Hematopoietic multipotent progenitor cell treated with erythropoietin and hydrocortisone succinate and interleukin-3 and kit ligand, for 8 days (in vitro differentiated cells): ENCODE measurements around the gene GAL3ST3.
"Not testable (repeated sequence)": the region's sequence is repeated elsewhere in the genome, so short reads cannot be mapped to it uniquely, and the experiment has no call there.

Experiments used
- DNase-seq: peaks from one replicate; pipeline ENCODE4 v3.0.0-alpha.2; 2015

The GAL3ST3 gene, protein sequence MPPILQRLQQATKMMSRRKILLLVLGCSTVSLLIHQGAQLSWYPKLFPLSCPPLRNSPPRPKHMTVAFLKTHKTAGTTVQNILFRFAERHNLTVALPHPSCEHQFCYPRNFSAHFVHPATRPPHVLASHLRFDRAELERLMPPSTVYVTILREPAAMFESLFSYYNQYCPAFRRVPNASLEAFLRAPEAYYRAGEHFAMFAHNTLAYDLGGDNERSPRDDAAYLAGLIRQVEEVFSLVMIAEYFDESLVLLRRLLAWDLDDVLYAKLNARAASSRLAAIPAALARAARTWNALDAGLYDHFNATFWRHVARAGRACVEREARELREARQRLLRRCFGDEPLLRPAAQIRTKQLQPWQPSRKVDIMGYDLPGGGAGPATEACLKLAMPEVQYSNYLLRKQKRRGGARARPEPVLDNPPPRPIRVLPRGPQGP

DNA sequence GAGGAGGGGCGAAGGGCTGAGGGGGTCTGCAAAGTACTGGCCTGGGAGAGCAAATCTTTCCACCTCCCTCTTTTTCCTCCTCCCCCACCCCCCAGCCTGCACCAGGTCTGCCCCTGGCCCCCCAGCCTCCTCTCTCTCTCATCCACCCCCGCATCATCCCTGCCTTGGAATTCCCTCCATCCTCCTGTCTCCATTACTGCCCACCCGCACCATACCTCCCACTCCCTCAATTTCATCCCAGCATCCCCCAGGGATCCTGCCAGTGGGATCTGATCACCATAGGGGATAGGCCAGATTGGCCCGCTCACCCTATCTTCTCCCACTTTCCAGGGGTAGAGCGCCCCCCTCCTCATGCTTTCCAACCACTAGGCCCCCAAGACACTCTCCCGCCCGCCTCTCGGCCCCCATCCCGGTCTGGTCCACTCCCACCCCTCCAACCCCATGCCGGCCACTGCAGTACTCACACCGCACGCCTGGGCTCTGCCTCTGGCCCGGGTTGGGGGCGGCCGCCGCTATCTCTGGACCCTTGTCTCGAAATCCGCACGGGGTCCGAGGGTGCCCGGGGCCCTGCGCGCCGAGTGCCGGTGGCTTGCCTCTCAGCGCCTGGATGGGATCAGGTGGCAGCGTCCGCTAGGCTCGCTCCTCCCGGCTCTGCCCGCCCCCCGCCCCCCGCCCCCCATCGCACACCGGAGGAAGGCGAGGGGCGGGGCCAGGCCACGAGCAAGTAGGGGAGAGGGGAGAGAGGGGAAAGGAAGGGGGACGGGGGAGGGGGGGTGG lies at the start of gene GAL3ST3:
Gene GAL3ST3 (minus strand): TSS at position 615 of the 777 bp plus-strand sequence. CDS start 3,746 bp downstream, outside the sequence.
- no peak for DNase-seq

DNA sequence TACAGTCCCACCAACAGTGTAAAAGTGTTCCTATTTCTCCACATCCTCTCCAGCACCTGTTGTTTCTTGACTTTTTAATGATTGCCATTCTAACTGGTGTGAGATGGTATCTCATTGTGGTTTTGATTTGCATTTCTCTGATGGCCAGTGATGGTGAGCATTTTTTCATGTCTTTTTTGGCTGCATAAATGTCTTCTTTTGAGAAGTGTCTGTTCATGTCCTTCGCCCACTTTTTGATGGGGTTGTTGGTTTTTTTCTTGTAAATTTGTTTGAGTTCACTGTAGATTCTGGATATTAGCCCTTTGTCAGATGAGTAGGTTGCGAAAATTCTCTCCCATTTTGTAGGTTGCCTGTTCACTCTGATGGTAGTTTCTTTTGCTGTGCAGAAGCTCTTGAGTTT lies 43.2 kb upstream of the GAL3ST3 start:
- not testable (repeated sequence) for DNase-seq

DNA sequence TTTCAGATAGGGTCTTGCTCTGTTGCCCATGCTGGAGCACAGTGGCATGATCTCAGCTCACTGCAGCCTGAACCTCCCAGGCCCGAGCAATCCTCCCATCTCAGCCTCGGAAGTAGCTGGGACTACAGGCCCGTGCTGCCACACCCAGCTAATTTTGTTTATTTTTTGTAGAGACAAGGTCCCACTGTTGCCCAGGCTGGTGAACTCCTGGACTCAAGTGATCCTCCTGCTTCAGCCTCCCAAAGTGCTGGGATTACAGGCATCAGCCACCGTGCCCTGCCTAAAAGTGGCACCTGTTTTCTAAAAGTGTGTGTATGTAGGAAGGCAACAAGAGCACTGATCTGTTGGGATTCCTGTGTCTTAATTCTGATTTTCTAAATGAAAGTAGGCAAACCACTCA lies 41.3 kb upstream of the GAL3ST3 start:
- DNase-seq: no peak

GRCh38 chr11:66089067-66089466 lies 40.1 kb upstream of the GAL3ST3 start:
- DNase-seq: no peak

DNA sequence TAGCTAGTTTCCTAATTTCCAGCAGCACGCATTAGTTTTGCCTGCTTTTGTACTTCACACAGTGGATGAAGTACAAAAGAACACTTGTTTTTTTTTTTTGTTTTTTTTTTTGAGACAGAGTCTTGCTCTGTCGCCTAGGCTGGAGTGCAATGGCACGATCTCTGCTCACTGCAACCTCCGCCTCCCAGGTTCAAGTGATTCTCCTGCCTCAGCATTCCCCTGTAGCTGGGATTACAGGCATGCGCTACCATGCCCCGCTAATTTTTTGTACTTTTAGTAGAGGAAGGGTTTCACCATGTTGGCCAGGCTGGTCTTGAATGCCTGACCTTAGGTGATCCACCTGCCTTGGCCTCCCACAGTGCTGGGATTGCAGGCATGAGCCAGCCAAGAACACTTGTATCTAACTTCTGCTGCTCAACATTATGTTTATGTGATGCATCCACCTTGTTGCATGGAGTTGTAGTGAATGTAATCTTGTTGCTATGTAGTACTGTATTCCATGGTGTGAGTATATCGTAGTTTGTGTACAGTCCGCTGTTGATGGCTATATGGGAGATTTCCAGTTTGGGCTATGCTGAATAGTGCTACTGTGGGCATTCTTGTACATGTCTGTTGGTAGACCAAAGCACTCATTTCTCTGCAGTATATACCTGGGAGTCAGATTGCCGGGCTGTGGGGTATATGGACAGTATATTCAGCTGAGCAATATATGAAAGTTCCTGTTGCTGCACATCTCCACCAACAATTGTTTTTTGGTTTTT lies 38.4 kb upstream of the GAL3ST3 start:
- no peak for DNase-seq

- DNase-seq: no peak
Measured at GRCh38 chr11:66084821-66085475, 36.0 kb upstream of the GAL3ST3 start.

- no peak for DNase-seq
Measured at GRCh38 chr11:66083767-66084166, 34.8 kb upstream of the GAL3ST3 start.

DNA sequence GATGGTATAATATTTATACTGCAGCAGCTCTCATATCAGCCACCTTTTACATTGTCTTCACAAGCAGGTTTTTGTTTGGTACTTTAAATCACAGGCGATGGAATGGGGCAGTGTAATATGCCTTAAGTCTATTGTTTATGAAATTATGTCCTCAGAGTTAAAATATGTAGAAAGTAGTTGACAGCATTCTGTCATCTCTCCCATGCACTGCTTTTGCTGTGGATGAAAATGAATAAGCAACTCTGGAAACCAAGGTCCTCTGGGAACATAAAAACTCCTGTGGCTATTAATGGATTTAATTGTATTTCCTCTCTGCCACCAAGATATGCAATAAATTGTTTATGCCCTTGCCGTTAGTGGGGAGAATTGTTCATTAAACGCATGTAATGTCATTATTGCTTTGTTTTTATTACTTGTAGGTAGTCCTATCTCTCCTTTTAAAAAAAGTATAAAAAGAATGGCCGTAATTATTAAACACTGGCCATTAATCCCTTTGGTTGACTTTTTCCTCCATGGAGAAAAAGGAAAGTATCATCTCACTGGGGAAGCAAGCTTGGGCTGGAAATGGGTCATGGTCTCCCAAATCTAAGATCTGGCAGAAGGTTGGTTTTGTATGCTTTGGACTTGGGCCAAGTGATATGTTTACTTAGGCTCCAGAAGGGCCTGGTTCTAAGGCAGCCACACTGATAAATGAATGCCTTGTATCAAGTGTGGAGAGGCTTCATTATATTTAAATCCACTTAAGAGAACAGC lies 34.2 kb upstream of the GAL3ST3 start:
- peak; percentile 72 for DNase-seq

DNA sequence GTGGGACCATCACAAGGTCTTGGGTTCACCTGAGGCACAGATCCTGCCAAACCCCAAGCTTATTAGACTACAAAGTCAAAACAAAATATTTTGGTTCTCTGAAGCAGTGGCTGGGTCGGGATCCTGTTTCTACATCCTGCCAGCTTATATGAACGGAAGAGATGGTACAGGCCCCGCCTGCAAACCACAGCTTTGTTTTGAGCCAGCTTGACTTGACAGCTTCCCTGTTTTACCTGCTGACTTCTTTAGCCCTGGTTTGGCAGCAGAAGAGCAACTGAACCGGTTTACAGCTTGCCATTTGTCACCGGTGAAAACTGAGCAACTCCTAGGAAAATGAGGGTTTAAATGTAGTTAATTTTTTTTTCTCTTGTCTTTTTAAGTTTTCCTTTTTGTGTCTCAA lies 32.5 kb upstream of the GAL3ST3 start:
- DNase-seq: peak; percentile 67

DNA sequence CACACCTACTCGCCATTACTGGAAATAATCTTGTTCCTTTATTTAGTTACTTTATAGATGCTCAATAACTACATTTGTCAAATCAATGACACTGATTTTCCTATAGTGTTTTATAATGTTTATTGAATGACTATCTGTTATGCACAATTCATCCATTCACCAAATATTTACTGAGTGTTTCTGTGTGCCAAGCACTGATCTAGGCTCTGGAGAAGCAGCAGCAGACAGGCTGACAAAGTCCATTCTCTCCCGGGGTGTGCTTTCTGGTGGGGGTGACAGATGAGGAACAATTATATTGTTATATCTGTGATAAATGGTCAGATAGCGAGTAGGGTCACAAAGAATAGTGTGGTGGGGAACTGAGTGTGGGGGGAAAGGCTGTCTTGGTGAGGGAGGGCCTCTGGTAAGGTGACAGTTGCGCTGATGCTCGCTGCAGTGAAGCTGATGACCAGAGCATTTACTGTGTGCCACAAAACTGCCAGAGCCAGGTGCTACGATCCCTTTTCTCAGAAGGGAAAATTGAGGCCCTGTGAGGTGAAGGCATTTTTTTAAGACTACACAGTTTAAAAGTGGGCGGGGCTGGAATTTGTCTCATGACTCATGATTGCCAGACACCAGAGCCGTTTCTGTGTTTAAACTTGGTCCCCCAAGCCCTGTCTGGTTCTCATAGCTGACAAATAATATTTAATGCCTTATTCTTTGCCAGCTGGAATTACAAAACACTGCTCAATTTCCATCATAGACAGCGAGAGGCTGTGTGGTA lies 31.3 kb upstream of the GAL3ST3 start:
- DNase-seq: peak; percentile 78

GRCh38 chr11:66078949-66079348 lies 30.0 kb upstream of the GAL3ST3 start:
- DNase-seq: not testable (repeated sequence)

DNA sequence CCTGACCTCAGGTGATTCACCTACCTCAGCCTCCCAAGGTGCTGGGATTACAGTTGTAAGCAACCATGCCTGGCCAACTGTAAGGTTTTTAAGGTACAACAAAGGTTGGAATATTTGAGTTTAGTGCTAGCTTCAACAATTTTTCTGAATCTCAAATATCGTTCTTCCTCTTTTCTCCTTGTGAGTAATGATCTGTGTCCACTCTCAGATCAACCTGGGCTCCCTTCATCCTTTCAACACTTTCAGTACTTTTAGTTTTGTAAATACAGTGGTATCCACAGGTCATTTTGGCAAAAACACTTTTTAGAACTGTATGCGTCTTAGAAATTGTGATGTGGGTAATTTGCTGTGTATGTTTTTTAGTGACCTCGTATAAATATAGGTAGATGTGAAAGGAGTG lies 29.0 kb upstream of the GAL3ST3 start:
- DNase-seq: no peak

DNA sequence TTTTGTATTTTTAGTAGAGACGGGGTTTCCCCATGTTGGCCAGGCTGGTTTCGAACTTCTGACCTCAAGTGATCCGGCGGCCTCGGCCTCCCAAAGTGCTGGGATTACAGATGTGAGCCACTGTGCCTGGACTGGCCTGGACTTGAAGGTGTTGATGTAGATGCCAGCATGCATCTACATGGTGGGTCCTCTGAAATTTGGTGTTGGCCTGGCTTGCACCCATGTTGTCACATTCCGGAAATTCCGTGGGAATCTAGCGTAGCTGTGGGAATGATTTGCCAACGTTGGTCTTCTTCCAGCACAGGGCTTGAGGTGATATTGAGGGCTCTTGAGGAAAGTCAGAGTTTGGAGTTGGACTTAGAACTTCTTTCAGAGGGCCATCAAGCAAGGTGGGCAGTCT lies 27.6 kb upstream of the GAL3ST3 start:
- DNase-seq: no peak

GRCh38 chr11:66075273-66075672 lies 26.3 kb upstream of the GAL3ST3 start:
- no peak for DNase-seq

DNA sequence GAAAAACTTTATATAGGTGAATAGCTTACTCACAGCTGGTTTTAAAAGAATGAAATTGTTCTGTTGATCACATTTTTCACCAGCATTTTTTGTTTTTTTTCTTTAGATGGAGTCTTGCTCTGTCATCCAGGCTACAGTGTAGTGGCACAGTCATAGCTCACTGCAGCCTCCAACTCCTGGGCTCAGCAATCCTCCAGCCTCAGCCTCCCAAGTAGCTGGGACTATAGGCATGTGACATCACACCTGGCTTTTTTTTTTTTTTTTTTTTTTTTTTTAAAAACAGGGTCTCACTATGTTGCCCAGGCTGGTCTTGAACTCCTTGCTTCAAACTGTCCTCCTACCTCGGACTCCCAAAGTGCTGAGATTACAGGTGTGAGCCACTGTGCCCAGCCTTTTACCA lies 24.7 kb upstream of the GAL3ST3 start:
- DNase-seq: no peak

- no peak for DNase-seq
Measured at GRCh38 chr11:66072518-66072917, 23.6 kb upstream of the GAL3ST3 start.

- DNase-seq: no peak
Measured at GRCh38 chr11:66072081-66072480, 23.1 kb upstream of the GAL3ST3 start.

GRCh38 chr11:66071381-66071801 lies 22.4 kb upstream of the GAL3ST3 start:
- peak; percentile 34 for DNase-seq

DNA sequence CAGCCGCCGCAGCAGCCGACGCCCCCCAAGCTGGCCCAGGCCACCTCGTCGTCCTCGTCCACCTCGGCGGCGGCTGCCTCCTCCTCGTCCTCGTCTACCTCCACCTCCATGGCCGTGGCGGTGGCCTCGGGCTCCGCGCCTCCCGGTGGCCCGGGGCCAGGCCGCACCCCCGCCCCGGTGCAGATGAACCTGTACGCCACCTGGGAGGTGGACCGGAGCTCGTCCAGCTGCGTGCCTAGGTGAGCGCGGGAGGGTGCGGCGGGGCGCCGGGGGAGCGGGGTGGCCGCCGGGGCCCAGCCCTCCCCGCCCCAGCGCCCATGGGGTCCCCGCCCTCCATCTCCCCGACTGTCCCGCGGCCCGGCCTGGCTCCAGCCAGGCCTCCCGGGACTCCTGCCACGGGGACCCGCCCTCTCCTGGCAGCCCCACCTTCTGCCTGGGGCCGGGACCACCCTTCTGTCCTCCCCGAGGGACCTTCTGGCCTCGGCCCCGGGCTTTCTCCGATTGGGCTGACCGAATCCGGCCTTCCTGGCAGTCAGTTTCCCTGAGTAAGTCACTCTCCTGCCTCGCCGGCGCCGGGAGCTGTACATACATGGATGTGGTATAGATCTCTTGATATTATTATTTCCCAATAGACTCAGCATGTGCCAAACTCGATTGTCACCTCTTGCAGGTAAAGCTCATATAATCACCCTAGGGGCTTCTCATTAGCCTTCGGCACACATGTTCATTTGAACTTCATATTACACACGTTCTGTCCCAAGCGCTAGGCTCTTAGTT lies 21.8 kb upstream of the GAL3ST3 start:
- DNase-seq: no peak
